AG09309 (cell line): ENCODE measurements around the gene CYP3A7.
"Not testable (repeated sequence)": the region's sequence is repeated elsewhere in the genome, so short reads cannot be mapped to it uniquely, and the experiment has no call there.

Experiments used
- DNase-seq: peaks from one replicate; pipeline ENCODE4 v3.0.0-alpha.2; 2010; ENCODE audit warnings: low read depth
- H3K4me3 ChIP-seq: 2 replicates; pipeline ENCODE4 v1.5.1; 2011; ENCODE audit warnings: mild to moderate bottlenecking, low read depth, low read length, moderate library complexity; ENCODE audit not compliant: control insufficient read depth
- TF ChIP-seq, protein P1 (sequence below): IDR thresholded peaks from 2 replicates; pipeline ENCODE4 v1.5.1; 2011; ENCODE audit warnings: mild to moderate bottlenecking, low read depth, low read length, inconsistent platforms; ENCODE audit not compliant: insufficient read depth, control insufficient read depth; ENCODE audit errors: missing control alignments

Gene CYP3A7

DNA sequence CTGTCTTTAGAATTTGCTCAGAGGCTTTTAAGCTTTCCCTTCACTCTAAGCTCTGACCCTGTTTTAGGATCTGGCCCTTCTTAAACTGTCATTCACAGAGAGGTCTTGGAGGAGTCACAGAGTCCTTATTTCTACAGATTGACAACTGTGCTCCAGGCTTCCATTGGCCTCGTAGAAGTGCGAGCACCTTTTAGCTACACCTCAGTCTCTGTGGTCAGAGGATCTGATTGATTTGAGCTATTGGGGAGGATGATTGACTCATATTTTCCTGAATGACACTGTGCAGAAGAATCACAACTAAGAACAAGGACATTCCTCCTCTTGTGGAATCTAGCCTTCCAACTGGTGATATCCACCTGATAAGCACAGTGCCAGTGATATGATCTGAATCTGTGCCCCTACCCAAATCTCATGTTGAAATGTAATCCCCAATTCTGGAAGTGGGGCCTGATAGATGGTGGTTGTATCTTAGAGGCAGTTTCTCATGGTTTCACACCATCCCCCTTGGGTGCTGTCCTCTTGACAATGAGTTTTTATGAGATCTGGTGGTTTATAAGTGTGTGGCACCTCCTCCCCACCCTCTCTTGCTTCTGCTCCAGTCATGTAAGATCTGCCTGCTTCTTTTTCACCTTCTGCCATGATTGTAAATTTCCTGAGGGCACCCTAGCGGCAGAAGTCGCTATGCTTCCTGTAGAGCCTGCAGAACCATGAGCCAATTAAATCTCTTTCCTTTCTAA is 3.2 kb downstream of the CYP3A7 start:
- no peak for DNase-seq
- H3K4me3 ChIP-seq = no peak overlapping the region

DNA sequence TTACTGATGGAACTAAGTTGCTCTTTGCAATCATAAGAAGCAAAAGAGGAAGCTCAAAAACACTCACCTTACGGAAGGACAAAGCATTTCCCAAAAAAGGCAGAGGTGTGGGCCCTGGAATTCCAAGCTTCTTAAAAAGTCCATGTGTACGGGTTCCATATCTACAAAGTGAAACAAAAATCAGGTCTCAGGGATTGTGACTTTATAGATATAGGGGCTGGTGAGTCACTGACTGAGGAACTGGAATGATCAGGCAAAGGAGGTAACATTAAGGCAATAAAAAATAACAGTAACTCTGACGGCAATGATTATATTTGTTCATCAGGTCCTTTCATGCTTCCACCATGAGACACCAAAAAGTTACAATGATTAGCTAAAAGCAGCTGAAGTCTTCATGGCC is 4.0 kb downstream of the CYP3A7 start:
- DNase-seq = no peak
- H3K4me3 ChIP-seq = no peak overlapping the region
- TF ChIP-seq, protein P1, sequence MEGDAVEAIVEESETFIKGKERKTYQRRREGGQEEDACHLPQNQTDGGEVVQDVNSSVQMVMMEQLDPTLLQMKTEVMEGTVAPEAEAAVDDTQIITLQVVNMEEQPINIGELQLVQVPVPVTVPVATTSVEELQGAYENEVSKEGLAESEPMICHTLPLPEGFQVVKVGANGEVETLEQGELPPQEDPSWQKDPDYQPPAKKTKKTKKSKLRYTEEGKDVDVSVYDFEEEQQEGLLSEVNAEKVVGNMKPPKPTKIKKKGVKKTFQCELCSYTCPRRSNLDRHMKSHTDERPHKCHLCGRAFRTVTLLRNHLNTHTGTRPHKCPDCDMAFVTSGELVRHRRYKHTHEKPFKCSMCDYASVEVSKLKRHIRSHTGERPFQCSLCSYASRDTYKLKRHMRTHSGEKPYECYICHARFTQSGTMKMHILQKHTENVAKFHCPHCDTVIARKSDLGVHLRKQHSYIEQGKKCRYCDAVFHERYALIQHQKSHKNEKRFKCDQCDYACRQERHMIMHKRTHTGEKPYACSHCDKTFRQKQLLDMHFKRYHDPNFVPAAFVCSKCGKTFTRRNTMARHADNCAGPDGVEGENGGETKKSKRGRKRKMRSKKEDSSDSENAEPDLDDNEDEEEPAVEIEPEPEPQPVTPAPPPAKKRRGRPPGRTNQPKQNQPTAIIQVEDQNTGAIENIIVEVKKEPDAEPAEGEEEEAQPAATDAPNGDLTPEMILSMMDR = no peak

More for the DNA sequence above, 3.2 kb downstream of the CYP3A7 start:
- TF ChIP-seq, protein P1 = no peak

DNA sequence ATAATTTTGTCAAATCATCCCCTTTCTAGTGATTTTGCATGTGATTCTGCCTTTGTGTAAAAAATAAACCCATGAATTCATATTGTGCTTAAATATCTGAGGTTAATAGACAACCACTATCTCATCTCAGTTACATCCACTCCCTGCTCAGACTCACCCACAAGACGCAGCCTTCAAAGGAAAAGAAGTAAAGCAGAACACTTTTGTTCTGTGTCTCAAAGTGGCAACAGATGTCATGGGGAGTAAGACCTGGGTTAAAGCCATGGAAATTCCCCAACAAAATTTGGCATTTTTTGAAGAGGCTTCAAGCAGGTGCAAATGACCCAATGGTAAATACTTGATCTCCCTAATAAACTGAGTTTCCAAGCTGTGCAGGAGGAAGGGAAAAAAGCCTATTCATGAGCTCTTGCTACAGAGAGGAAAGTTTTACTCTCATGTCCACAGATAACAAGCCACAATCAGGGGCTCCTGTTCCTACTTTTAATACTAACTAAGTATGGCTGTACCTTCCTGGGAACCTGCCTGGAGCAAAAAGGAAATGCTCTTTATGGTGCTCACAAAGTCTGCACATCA is 4.7 kb downstream of the CYP3A7 start:
- no peak overlapping the region for H3K4me3 ChIP-seq
- TF ChIP-seq, protein P1 = no peak
- DNase-seq = no peak

DNA sequence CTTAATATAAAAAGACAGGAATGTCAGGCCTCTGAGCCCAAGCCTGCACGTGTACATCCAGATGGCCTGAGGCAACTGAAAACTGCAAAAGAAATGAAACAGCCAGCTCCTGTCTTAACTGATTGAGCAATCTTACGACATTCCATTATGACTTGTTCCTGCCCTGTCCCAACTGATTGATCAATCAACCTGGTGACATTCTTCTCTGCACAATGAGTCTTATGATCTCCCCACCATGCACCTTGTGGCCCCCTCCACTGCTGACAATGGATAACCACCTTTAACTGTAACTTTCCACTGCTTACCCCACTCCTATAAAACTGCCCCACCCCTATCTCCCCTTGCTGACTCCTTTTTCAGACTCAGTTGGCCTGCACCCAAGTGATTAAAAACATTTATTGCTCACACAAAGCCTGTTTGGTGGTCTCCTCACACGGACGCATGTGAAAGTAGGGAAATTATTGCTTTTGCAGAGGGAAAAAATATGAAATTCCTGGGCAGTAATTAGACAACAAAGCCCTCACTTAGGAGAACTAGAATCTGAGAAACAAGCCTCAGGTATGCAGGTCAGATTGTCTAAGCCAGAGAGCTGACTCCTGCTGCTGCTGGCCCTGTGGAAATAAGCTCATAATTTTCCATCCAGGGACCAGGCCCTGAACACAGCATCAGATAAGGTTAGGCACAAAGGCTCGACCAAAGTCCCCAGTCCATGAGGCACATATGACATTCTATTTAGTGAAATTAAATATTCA is 5.3 kb downstream of the CYP3A7 start:
- H3K4me3 ChIP-seq = no peak overlapping the region
- DNase-seq = peak; percentile 7
- TF ChIP-seq, protein P1 = no peak

DNA sequence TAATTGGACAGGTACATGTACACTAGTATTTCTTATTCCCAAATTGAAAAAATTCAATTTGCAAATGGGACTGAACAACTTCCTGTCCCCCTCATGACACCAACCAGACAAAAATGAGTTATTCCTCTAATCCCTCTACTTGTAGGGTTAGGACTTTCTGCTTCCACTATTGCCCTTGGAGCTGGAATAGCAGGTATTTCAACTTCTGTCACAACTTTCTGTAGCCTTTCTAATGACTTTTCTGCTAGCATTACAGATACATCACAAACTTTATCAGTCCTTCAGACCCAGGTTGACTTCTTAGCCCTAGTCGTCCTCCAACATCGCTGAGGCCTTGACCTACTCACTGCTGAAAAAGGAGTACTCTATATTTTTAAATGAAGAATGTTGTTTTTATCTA is 6.4 kb downstream of the CYP3A7 start:
- TF ChIP-seq, protein P1 = no peak
- H3K4me3 ChIP-seq = no peak overlapping the region
- no peak for DNase-seq

DNA sequence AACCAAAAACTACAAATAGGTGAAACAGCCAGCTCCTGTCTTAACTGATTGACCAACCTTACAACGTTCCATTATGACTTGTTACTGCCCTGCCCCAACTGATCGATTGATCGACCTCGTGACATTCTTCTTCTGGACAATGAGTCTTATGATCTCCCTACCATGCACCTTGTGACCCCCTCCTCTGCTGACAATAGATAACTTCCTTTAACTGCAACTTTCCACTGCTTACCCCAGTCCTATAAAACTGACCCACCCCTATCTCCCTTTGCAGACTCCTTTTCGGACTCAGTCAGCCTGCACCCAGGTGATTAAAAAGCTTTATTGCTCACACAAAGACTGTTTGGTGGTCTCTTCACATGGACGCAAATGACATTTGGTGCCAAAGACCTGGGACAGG is 11.8 kb downstream of the CYP3A7 start:
- not testable (repeated sequence) for H3K4me3 ChIP-seq, DNase-seq
